Fibroblast of skin of left biceps (primary cell): ENCODE results near the gene RYR1.

Source experiments
- DNase-seq, 2 experiments: peaks; one replicate each; pipeline ENCODE4 v3.0.0-alpha.2; 2013; ENCODE audit warnings: low read depth in 2 of 2

The RYR1 gene

DNA sequence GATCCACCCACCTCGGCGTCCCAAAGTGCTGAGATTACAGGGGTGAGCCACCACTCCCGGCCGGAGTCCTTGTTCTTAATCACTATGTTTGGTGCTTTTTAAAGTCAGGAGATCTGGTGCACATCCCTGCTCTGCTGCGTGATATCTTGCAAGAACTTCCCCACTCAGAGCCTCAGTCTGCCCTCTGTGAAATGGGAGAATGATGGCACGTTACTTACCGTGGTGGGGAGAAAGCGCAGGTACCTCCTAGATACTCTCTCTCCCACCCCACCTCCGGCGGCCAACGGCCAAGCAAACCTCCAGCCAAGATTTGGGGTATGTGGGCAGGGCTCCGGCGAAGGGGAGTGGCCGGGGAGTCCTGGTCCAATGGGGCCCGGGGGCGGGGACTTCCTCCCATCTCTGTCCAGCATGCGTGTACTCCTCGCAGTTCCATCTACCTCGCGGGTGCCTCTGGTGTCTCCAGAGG is at the start of gene RYR1:
TSS of gene RYR1 (plus strand) at position 424 of the 466 bp plus-strand sequence. CDS start 139 bp downstream, outside the sequence.
- DNase-seq: no peak

DNA sequence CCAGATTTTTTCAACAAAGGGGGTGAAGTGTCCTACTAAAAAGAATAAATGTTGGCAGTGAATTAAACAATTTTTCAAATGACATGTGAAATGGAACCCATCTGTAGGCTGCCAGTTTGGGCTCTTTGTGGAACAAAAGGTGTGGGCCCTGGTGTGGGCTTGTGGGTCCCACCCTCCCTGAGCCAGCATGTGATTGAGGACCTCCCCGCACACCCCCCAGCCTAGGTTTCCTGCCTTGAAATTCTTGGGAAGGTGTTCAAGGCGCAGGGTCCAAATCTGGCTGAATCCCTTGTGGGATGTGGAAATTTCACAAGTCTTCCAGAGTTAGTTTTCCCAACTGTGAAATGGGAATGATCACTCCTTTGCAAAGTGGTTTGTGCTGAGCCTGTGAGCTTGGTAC is 49.7 kb upstream of the RYR1 start:
- DNase-seq: no peak

- DNase-seq: no peak
These were observed 49.1 kb upstream of the RYR1 start for GRCh38 chr19:38384209-38385027.

DNA sequence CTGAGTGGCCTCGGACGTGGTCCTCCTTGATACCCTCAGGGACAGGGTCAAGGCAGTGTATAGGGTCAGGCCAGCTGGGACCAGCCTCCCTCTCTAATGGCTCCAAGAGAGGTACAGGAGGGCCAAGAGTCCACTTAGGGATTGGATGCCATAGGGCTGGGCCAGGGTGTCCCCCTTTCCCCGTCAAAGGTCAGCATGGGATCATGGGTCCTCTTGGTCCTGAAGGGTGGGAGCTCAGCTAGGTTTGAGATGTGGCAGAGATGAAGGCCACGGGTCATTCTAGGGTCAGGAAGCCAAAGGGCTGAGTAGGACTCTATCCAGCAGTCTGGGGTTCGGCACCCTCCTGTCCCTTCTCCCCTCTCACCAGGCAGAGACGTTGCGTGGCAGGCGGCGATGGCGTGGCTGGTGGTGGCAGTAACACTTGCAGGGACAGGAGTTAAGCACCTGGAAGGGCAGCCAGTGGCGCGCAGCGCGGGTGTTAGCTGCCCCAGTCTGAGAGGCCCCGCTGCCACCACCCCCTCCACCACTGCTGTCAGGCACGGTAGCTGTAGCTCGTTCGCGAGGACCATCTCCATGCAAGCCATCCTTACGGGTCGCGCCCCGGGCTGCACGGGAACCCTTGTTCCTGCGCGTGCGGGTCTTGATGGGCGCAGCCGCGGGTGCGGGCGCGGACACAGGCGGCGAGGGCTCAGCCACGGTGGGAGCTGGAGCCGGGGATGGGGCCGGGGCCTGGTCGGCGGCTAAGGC is 48.3 kb upstream of the RYR1 start:
- no peak for DNase-seq

- DNase-seq: no peak
These were observed 47.7 kb upstream of the RYR1 start for GRCh38 chr19:38385804-38386257.

GRCh38 chr19:38386300-38386970 is 47.1 kb upstream of the RYR1 start:
- DNase-seq: no peak

GRCh38 chr19:38386971-38387549 is 46.4 kb upstream of the RYR1 start:
- no peak for DNase-seq

DNA sequence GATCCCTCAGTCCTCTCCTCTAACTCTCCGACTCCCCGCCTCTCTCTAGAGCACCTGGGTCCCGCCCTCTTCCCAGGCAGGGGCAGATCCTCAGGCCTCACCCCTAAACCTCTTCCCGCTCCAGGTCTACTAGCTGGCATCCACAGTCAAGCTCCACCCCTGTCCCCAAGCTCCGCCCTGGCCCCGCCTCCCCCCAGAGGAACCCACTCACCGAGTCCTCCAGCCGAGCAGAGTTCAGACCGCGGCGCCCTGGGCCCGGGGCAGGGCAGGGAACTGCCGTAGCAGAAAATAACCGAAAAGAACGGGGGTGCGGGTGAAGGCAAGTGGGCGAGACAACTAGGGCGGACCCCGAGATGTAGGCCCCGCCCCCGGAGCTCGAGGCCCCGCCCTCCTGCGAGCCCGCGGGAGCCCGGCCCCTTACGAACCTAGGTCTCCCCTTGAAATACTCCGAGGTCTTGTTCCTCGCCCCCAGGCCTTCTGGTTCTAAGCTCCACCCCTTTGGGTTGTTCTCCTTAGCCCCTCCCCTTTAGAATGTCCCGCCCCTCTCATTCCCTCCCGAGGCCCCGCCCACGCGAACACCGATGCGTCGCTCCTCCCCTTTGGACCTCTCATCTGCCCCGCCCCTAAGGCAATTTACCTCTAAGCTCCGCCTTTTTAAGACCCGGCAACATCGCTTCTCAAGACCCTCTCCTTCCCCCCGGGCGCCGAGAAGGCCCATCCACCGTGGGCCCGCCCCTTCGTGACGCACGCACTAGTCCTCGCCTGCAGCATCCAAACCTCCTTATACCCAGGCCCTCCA is 45.7 kb upstream of the RYR1 start, which contains the start of gene GGN:
TSS of gene GGN (minus strand) at position 485 of the 799 bp plus-strand sequence. CDS start 773 bp downstream, outside the sequence.
- peak; percentile 84 to 85 for DNase-seq

DNA sequence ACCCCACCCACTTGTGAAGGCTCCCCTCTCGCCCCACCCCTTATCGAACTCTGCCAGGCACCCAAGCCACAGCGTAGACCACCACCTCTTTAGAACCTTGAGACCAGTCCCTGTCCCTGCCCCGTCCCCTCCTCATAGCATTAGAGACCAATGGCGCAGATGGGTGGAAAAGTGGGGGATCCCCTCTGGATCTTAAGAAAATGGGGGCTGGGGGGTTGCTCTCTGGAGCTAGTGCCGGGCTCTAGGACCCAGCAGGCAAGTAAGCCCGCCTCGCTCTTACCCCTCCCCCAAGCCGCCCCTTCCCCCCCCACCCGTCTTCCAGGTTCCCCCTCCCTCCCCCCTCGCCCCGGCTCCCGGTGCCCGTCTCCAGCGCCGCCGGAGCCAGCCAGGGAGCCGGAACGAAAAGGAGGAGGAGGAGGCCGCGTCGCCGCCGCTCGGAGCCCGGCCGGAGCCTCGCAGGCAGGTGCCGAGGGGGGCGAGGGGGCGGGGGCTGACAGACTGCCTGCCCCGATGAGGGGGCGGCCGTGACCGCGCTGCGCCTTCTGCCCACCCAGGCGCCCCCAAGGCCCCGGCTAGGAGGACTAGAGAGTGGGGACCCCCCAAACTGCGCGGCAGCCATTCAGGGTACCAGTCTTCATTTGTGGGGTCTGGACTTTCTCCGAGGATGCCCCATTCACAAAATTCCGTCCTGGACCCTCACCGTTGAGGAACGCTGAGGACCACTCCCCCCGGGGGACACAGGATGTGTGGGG is 45.0 kb upstream of the RYR1 start, which contains the start of gene SPRED3:
TSS of gene SPRED3 (plus strand) at position 349 of the 752 bp plus-strand sequence. CDS start 1,606 bp downstream, outside the sequence.
- peak in 1 of 2 experiments; percentile 20 for DNase-seq

DNA sequence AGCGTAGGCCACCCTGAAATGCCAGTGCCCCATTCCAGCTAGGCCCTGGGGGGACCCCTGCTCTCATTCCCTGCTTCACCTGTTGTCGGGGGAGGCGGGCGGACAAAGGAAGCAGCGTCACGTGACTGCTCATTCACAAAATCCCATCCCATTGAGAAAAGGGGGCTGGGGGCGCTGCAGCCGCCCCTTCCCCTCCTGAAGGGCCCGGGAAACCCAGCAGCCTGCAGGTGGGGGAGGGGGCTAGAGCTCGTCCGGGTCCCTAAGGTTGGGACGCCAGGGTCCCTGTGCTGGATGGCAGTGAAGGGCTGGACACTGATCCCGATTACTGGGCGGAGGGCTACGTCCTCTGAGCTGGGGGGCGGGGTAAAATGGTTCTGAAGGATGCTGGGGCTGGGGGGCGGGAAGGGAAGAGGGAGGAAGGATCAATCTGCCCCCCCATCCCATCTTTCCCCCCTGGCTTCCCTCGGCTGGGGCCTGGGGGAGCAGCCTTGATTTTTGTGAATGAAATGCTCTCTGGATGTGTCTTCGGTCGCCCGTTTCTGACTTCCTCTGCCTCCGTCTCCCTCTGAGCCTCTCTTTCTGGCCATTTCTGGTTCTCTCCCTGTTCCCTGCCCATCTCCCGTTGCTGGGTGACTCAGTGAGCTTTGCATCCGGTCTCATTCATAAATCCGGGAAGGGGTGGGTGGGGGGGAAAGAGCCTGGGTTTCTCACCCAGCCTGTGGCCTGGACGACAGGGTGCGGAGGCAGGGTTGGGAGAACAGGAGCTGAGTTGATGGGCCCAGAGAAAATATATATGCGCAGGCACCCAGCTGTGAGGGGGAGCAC is 44.2 kb upstream of the RYR1 start:
- DNase-seq: peak; percentile 41

DNA sequence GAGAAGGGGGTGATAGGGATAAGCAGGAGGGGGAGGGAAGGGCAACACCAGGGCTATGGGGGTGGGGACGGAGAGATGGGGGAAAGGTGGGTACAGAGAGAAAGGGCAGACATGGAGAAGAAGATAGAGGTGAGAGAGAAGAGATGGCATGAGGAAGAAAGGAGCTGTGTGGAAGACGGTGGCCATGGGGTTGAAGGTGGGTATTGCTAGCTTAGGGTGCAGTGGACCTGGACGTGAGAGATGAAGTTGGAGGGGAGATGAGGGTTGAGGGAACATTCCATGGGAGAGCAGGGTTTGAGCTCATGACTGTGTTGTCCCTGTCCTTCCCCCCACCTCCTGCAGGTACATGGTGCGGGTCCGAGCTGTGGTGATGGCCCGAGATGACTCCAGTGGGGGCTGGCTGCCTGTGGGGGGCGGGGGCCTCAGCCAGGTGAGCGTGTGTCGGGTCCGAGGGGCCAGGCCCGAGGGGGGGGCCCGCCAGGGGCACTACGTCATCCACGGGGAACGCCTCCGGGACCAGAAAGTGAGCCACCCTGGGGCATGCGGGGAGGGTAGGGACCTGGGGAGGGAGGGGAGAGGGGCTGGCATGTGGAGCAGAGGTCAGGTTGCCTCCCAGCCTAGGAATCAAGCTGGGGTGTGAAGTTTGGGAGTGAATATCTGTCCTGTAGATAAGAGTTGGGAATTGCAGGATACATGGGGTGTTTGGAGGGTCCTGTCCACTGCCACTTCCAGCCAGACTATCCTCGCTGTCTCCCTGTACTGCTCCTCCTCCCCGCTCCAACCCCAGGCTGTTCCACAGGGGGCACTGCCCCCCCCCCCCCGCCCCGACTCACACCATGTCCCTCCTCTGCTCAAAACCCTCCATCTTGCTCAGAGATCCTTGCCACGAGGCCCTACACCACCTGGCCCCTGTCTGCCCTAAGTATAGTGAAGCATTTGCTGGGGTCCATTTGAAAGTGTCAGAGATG is 43.2 kb upstream of the RYR1 start:
- DNase-seq: no peak

- no peak for DNase-seq
These were observed 41.5 kb upstream of the RYR1 start for GRCh38 chr19:38391911-38392464.

GRCh38 chr19:38392707-38393308 is 40.7 kb upstream of the RYR1 start:
- no peak for DNase-seq

GRCh38 chr19:38394488-38394887 is 39.0 kb upstream of the RYR1 start:
- DNase-seq: no peak

DNA sequence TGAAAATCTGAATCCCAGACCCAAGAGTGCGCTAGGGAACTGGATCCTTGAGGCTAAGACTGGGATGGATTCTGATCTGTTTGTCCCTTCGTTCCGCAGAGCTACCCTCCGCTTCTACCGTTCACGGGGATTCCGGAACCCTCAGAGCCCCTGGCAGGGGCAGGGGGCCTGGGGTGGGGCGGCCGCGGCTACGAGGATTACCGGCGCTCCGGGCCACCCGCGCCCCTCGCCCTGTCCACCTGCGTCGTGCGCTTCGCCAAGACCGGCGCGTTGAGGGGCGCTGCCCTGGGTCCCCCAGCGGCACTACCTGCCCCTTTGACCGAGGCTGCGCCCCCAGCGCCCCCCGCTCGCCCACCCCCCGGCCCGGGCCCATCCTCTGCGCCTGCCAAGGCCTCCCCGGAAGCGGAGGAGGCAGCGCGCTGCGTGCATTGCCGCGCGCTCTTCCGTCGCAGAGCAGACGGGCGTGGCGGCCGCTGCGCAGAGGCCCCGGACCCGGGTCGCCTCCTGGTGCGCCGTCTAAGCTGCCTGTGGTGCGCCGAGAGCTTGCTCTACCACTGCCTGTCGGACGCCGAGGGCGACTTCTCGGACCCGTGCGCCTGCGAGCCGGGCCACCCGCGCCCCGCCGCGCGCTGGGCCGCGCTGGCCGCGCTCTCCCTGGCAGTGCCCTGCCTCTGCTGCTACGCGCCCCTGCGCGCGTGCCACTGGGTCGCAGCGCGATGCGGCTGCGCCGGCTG is 37.9 kb upstream of the RYR1 start:
- DNase-seq: no peak

- no peak for DNase-seq
These were observed 34.4 kb upstream of the RYR1 start for GRCh38 chr19:38399081-38399480.
